Bronchial epithelial cell (primary cell): ENCODE data around the gene UBE2E3. TPM values are rescaled to one million over a fixed set of nuclear protein-coding genes. Genes with fewer than 3 reads are reported as not detected.

ENCODE experiments used
- DNase-seq: peaks from one replicate; pipeline ENCODE4 v3.0.0-alpha.2; 2010; ENCODE audit warnings: low read depth
- FAIRE-seq: peaks from 2 replicates; lab custom pipeline; 2011; peaks lifted over from hg19 to GRCh38; lab: Jason Lieb, UNC
- H3K27me3 ChIP-seq: 2 replicates; pipeline ENCODE4 v1.5.1; 2011; ENCODE audit warnings: low read length; ENCODE audit not compliant: control insufficient read depth, insufficient read depth
- H3K36me3 ChIP-seq: 2 replicates; pipeline ENCODE4 v1.5.1; 2011; ENCODE audit warnings: low read length; ENCODE audit not compliant: control insufficient read depth, insufficient read depth
- H3K4me3 ChIP-seq: 2 replicates; pipeline ENCODE4 v1.5.1; 2011; ENCODE audit warnings: mild to moderate bottlenecking, low read depth, low read length, control low read depth
- total RNA-seq: library from RNA; depleted of rRNA; stranded (reverse); fragments of >200 nt; gene quantifications from 2 replicates; pipeline ENCODE4 v1.2.1, GENCODE V29; 2014
- TF ChIP-seq, protein P1 (sequence below): IDR thresholded peaks from 2 replicates; pipeline ENCODE4 v1.5.1; 2011; ENCODE audit warnings: mild to moderate bottlenecking, moderate library complexity, low read length, control low read depth, inconsistent platforms; ENCODE audit not compliant: insufficient read depth, severe bottlenecking

Gene UBE2E3
- total RNA-seq, 1 donor from 2014 or later = 27.4 TPM

DNA sequence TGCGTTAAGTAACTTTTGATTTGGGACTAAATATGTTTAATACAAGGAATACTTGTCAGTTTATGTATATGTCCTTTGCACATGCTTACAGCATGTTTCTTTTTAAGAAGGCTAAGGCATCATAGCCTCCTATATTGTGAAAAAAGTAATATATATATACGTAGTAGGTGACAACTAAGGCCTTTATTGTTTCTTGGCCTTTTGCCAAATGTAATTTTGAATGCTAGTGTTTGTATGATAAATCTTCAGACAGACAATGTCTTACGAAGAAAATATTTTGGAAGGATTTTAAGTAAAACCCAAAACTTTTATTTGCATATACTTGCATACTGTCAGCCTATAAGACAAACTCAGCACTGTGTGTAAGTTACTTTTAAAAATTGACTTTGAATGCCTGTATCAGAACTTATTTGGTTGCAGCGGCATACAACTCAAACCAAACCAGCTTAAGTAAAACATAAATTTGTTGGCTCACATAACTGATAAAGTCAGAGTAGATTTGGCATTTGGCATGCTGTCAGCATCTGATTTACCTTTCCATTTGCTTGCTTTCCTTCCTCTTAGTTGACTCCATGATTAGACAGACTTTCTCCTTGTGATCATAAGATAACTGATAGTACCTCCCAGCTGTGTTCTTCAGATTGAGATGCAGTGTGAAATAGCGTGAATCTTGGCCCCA, 24.4 kb downstream of the UBE2E3 start:
- DNase-seq = no peak
- FAIRE-seq = no peak
- Histone ChIP-seq H3K27me3 (no peaks in the 10 kb centered on the region), H3K4me3 (no peak overlapping the region), H3K36me3 (no peaks in the 10 kb centered on the region)
- TF ChIP-seq, protein P1, sequence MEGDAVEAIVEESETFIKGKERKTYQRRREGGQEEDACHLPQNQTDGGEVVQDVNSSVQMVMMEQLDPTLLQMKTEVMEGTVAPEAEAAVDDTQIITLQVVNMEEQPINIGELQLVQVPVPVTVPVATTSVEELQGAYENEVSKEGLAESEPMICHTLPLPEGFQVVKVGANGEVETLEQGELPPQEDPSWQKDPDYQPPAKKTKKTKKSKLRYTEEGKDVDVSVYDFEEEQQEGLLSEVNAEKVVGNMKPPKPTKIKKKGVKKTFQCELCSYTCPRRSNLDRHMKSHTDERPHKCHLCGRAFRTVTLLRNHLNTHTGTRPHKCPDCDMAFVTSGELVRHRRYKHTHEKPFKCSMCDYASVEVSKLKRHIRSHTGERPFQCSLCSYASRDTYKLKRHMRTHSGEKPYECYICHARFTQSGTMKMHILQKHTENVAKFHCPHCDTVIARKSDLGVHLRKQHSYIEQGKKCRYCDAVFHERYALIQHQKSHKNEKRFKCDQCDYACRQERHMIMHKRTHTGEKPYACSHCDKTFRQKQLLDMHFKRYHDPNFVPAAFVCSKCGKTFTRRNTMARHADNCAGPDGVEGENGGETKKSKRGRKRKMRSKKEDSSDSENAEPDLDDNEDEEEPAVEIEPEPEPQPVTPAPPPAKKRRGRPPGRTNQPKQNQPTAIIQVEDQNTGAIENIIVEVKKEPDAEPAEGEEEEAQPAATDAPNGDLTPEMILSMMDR = no peak

DNA sequence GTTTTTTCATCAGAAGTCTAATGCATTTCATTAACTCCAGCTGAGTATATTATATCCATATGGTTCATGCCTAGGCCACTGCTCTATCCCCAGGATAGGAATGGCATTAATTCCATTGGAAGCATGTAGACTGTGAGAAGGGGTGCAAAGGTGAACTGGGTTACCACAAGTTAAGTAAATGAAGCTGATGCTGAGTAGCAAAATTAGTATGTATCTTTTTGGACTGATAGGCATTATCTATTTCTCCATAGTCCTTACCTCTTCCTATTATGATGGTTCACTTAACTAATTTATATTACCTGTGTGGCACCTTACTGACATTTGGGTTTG, 24.9 kb downstream of the UBE2E3 start:
- H3K27me3 ChIP-seq = no peaks in the 10 kb centered on the region
- no peak for FAIRE-seq
- H3K4me3 ChIP-seq = no peak overlapping the region
- DNase-seq = no peak
- TF ChIP-seq, protein P1 = no peak
- H3K36me3 ChIP-seq = no peaks in the 10 kb centered on the region

DNA sequence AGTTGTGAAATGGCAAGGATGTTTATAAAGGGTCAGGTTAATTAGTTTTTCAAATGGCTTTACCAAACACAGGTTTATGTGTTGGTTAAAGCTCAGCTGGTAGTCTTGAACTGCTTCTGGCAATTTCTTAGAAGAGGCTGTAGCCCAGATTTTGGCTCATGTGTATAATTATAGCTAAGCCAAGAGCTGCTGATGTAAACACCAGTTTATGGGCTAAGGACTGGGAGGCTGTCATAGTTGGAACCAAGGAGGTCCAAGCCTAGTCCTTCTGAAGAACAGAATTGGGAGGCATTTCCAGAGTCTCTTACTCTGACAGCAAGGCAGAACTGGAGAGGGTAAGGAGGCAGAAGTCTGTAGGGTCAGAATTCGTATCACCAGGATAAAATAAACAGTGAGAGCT, 25.4 kb downstream of the UBE2E3 start:
- Histone ChIP-seq H3K4me3 (no peak overlapping the region), H3K27me3 (no peaks in the 10 kb centered on the region), H3K36me3 (no peaks in the 10 kb centered on the region)
- FAIRE-seq (no peak), DNase-seq (no peak)
- TF ChIP-seq, protein P1 = no peak

DNA sequence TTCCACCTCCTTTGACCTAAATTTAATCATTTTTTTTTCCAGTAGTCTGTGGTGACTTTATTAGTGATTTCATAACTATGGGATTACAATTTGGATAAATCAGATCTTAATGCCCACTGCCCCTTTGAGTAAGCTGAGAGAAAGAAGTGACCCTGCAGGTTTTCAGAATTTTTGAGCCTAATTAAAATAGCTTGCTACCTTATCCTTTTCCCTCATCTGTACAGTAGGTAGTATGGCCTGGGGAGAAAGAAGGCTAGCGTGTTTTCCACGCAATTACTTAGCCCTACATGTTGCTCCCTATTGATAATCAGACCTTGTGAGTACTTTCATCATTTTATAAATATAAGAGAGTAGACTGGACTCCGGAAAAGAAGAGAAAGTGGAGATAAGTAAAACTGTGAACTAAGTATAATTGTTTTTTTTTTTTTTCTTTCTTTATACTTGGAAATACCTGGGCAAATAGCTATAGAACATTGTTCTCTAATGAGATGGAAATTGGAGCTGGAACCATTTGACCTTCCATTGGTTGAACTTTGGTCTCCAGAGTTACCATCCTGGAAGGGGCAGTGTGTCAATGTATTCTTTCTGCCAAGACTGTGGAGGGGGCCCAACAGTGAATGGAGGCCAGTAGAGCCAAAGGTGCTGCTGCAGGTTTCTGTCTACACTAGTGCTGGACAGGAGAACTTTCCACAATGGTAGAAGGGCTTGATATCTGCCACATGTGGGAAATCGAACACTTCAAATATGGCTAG, 26.9 kb downstream of the UBE2E3 start:
- Histone ChIP-seq H3K4me3 (no peak overlapping the region), H3K36me3 (no peaks in the 10 kb centered on the region), H3K27me3 (no peaks in the 10 kb centered on the region)
- DNase-seq = no peak
- TF ChIP-seq, protein P1 = no peak
- no peak for FAIRE-seq

DNA sequence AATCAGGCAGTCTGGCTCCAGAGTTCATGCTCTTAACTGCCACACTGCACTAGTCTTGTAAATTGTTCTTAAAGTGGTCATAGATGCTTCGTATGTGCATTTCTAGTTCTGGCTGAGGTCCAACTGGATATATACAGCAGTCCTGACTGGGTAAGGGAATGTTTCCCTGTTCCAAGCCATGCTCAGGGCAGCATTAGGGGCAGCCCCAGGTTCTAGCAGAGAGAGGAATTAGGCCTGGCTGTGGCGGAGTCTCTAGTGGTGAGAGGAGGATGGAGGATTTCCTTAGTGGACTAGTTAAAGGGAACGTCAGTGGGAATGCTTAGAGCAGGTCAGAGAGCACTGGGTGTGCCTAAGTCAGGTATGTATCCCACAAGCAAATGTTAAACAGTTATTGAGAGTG, 28.0 kb downstream of the UBE2E3 start:
- DNase-seq (no peak), FAIRE-seq (peak; percentile 36)
- Histone ChIP-seq H3K4me3 (no peak overlapping the region), H3K27me3 (no peaks in the 10 kb centered on the region), H3K36me3 (no peaks in the 10 kb centered on the region)
- TF ChIP-seq, protein P1 = no peak
